Ishikawa (cell line): ENCODE measurements around the gene BAX.

Source experiments
- CEBPB ChIP-seq: IDR thresholded peaks from 2 replicates; pipeline ENCODE4 v1.6.1; 2012
- CREB1 ChIP-seq: IDR thresholded peaks from 2 replicates; pipeline ENCODE4 v1.6.1; 2012; ENCODE audit warnings: low read depth
- EGR1 ChIP-seq: IDR thresholded peaks from 2 replicates; pipeline ENCODE4 v1.6.1; 2012
- EP300 ChIP-seq: IDR thresholded peaks from 2 replicates; pipeline ENCODE4 v1.6.1; 2012; ENCODE audit warnings: borderline replicate concordance
- FOXM1 ChIP-seq: IDR thresholded peaks from 2 replicates; pipeline ENCODE4 v1.6.1; 2012; ENCODE audit warnings: low read depth, borderline replicate concordance
- NFIC ChIP-seq: IDR thresholded peaks from 2 replicates; pipeline ENCODE4 v1.6.1; 2012
- RAD21 ChIP-seq: IDR thresholded peaks from 2 replicates; pipeline ENCODE4 v1.6.1; 2012; ENCODE audit warnings: low read depth
- TAF1 ChIP-seq: IDR thresholded peaks from 2 replicates; pipeline ENCODE4 v1.6.1; 2012; ENCODE audit warnings: low read depth, mild to moderate bottlenecking
- TCF12 ChIP-seq: IDR thresholded peaks from 2 replicates; pipeline ENCODE4 v1.6.1; 2012; ENCODE audit warnings: low read depth
- TEAD4 ChIP-seq: IDR thresholded peaks from 2 replicates; pipeline ENCODE4 v1.6.1; 2012
- YY1 ChIP-seq: IDR thresholded peaks from 2 replicates; pipeline ENCODE4 v1.6.1; 2012; ENCODE audit warnings: low read depth
- ZBTB7A ChIP-seq: IDR thresholded peaks from 2 replicates; pipeline ENCODE4 v1.6.1; 2012; ENCODE audit warnings: low read depth
- TF ChIP-seq, protein P1 (sequence below): IDR thresholded peaks from 2 replicates; pipeline ENCODE4 v1.6.1; 2012
- TF ChIP-seq, protein P2 (sequence below): IDR thresholded peaks from 2 replicates; pipeline ENCODE4 v1.6.1; 2012; ENCODE audit warnings: low read depth, mild to moderate bottlenecking
- TF ChIP-seq, protein P3 (sequence below): IDR thresholded peaks from 2 replicates; pipeline ENCODE4 v1.6.1; 2012

BAX gene

DNA sequence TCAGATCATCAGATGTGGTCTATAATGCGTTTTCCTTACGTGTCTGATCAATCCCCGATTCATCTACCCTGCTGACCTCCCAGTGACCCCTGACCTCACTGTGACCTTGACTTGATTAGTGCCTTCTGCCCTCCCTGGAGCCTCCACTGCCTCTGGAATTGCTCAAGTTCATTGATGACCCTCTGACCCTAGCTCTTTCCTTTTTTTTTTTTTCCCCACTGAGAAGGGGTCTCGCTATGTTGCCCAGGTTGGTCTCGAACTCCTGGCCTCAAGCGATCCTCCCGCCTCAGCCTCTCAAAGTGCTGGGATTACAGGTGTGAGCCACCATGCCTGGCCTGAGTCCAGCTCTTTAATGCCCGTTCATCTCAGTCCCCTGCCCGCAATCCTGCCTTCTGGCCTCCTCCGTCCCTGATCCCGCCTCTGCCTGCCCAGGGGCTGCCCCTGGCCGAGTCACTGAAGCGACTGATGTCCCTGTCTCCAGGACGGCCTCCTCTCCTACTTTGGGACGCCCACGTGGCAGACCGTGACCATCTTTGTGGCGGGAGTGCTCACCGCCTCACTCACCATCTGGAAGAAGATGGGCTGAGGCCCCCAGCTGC, 6.5 kb downstream of the BAX start:
- no peak for TF ChIP-seq FOXM1
- no peak for TF ChIP-seq YY1
- no peak for TF ChIP-seq TAF1
- TF ChIP-seq, protein P1, sequence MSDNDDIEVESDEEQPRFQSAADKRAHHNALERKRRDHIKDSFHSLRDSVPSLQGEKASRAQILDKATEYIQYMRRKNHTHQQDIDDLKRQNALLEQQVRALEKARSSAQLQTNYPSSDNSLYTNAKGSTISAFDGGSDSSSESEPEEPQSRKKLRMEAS = no peak
- TF ChIP-seq RAD21 = no peak
- no peak for TF ChIP-seq ZBTB7A
- no peak for TF ChIP-seq EGR1
- TF ChIP-seq CEBPB = no peak

DNA sequence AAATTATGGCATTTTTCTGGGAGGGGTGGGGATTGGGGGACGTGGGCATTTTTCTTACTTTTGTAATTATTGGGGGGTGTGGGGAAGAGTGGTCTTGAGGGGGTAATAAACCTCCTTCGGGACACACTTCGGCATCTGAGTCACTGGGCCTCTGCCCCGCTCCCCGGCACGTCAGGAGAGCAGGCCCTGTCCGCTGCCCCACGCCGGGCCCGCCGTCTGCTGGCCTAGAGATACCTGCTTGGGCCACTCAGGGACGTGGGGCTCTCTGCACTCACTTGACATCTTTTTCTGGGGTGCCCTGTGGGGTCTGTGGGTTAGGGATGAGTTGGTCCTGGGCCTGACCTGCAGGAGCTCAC, 7.0 kb downstream of the BAX start:
- TF ChIP-seq CREB1 (no peak), EP300 (no peak), TCF12 (no peak), NFIC (no peak), FOXM1 (no peak), YY1 (no peak)
- TF ChIP-seq, protein P1 = no peak

DNA sequence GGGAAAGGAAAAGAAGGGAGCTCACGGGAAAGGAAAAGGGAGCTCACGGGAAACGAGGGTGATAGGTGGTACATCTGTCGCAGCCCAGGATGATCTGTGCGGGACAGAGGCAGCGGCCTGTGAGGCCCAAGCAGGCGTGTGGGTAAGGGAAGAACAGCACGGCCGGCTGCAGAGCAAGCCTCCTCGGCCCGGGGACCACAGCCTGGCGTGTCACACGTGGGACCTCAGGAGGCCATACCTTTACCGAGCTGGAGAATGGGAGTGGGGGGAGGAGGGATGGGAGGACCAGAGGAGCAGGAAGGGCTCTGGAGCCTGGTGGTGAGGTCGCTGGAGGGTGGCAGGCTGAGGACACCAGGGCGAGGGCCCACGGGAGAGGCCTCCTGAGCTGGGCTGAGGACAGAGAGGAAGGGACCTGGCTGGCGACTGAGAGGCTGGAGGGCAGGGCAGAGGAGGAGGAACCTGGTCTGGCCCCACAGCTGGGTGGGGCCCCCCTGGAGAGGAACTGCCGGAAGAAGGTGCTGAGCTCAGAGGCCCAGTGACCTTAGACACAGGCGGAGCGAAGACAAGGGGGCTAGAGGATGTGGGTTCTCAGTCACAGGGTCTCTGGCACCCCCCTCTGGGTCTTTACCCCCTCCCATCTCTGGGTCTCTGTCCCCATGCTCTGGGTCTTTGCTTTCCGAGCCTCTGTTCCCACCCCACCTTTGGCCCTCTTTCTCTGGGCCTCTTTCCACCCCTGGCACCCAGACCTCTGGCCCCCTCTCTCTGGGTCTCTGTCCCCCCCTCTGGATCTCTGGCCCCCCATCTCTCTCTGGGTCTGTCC, 7.6 kb downstream of the BAX start:
- TF ChIP-seq NFIC (no peak), ZBTB7A (0 out of 2 replicates have a peak, but pooled peaks have one; percentile 35)

DNA sequence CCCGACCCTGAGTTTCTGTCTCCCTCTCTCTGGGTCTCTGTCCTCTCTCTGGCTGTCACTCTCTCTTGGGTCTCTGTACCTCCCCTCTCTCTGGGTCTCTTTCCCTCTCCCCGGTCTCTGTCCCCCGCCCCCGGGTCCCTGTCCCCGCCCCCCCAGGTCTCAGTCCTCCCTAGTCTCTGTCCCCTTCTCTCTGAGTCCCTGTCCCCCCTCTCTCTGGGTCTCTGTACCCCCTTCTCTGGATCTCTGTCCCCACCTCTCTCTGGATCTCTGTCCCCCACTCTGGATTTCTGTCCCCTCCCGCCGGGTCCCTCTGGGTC, 8.1 kb downstream of the BAX start:
- no peak for TF ChIP-seq TCF12
- TF ChIP-seq TAF1 = no peak
- no peak for TF ChIP-seq TEAD4
- TF ChIP-seq, protein P1 = no peak
- no peak for TF ChIP-seq CEBPB
- no peak for TF ChIP-seq YY1
- no peak for TF ChIP-seq CREB1
- TF ChIP-seq EP300 = no peak

DNA sequence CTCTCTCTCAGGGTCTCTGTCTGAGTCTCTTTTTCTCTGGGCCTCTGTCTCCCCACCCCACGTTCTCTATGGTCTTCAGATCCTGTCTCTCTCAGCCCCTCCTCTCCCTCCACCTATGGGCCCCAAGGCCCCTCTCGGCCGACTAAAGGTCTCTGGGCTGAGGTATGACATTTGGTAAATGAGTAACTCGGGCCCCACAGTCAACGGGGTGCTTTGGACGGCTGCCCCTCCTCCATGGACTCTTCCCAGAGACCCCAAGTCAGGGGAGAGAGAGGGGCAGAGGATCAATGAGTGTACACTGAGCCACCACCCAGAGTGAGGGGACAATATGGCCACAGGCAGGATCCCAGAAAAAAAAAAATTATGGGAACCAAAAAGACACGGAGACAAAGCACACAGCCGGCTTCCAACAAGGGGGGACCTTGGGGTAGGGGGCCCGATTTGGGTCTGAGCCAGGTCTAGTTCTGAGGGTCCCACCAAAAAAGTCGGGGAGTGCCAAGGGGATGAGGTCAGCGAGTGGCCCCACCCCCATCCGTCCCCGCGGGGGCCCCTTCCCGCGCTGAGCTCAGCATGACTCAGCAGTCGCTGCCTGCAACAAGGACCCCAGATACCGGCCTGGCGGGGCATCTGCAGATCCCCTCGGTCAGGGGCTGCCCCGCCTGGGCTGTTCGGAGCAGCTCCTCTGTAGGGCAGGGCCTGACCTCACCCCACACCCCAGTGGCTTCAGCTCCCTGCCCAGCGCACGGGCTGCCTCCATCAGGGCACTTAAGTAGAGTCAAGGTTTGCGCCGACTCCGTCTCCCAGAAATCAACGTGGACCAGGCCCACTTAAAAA, 8.9 kb downstream of the BAX start:
- no peak for TF ChIP-seq CEBPB
- TF ChIP-seq TEAD4 = peak; percentile 35
- TF ChIP-seq, protein P1 = peak; percentile 29; the same call in 1 of the 2 replicates
- TF ChIP-seq TCF12 = no peak
- TF ChIP-seq EGR1 = no peak
- TF ChIP-seq, protein P2, sequence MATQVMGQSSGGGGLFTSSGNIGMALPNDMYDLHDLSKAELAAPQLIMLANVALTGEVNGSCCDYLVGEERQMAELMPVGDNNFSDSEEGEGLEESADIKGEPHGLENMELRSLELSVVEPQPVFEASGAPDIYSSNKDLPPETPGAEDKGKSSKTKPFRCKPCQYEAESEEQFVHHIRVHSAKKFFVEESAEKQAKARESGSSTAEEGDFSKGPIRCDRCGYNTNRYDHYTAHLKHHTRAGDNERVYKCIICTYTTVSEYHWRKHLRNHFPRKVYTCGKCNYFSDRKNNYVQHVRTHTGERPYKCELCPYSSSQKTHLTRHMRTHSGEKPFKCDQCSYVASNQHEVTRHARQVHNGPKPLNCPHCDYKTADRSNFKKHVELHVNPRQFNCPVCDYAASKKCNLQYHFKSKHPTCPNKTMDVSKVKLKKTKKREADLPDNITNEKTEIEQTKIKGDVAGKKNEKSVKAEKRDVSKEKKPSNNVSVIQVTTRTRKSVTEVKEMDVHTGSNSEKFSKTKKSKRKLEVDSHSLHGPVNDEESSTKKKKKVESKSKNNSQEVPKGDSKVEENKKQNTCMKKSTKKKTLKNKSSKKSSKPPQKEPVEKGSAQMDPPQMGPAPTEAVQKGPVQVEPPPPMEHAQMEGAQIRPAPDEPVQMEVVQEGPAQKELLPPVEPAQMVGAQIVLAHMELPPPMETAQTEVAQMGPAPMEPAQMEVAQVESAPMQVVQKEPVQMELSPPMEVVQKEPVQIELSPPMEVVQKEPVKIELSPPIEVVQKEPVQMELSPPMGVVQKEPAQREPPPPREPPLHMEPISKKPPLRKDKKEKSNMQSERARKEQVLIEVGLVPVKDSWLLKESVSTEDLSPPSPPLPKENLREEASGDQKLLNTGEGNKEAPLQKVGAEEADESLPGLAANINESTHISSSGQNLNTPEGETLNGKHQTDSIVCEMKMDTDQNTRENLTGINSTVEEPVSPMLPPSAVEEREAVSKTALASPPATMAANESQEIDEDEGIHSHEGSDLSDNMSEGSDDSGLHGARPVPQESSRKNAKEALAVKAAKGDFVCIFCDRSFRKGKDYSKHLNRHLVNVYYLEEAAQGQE = no peak
- TF ChIP-seq, protein P3, sequence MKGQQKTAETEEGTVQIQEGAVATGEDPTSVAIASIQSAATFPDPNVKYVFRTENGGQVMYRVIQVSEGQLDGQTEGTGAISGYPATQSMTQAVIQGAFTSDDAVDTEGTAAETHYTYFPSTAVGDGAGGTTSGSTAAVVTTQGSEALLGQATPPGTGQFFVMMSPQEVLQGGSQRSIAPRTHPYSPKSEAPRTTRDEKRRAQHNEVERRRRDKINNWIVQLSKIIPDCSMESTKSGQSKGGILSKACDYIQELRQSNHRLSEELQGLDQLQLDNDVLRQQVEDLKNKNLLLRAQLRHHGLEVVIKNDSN = no peak
- 0 out of 2 replicates have a peak, but pooled peaks have one; percentile 48 for TF ChIP-seq NFIC
- 0 out of 2 replicates have a peak, but pooled peaks have one; percentile 48 for TF ChIP-seq EP300
- TF ChIP-seq TAF1 = no peak
- no peak for TF ChIP-seq RAD21
- TF ChIP-seq ZBTB7A = peak; percentile 62; the same call in 1 of the 2 replicates
- no peak for TF ChIP-seq YY1
- no peak for TF ChIP-seq CREB1
- no peak for TF ChIP-seq FOXM1

DNA sequence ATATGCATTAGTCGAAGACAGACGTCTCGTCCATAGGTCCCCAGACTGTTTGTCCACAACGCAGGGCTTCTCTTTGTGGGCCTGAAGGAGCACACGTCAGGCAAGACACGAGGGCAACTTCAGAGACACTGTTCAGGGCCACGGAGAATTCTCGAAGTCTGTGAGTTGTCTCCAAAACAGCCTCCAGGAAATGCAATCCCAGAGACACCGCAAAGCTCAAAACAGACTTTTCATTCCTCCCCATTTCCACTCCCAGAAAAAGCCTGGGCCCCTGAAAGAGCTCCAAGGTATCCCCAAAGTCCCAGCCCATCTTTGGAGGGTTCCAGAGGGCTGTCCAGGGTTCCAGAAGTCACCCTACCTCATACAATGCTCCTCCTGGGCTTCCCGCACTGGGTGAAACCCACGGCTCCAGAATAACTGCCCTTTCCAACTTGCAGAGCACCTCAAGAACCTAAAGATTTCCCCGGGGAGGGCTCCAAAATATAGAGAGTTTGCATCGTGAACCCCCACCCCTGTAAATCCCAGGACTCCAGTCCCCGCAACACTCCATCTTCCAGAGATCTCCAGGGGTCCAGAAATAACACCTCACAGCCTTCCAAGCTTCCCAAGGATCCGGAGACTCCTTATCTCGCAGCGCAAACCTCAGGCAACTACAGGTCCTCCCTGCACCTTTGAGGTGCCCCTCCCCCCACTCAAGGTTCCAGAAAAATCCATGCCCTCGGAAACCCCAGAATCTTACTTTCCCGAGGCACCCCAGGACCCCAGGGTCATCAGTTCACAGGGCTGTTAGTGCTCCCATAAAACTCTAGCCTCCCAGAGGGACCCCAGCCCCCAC, 9.7 kb downstream of the BAX start:
- TF ChIP-seq NFIC = no peak
- TF ChIP-seq TEAD4 = no peak
- 0 out of 2 replicates have a peak, but pooled peaks have one; percentile 19 for TF ChIP-seq TAF1
- TF ChIP-seq, protein P3 = no peak
- no peak for TF ChIP-seq FOXM1
- TF ChIP-seq ZBTB7A = no peak
- TF ChIP-seq RAD21 = no peak
- no peak for TF ChIP-seq TCF12
